GM19324 (cell line): ENCODE data around the gene LYST.

Experiments
- ATAC-seq: cut with Tn5 transposase; IDR thresholded peaks from one replicate; pipeline ENCODE4 v1.9.1; 2021; ENCODE audit warnings: mild to moderate bottlenecking, moderate library complexity; ENCODE audit not compliant: unreplicated experiment, low FRiP score

LYST gene

GRCh38 chr1:235885655-235886262, 19.1 kb upstream of the LYST start:
- ATAC-seq = no peak

GRCh38 chr1:235883261-235883927, 16.7 kb upstream of the LYST start:
- no peak for ATAC-seq

- no peak for ATAC-seq
These were observed 16.1 kb upstream of the LYST start for GRCh38 chr1:235882816-235883215.

DNA sequence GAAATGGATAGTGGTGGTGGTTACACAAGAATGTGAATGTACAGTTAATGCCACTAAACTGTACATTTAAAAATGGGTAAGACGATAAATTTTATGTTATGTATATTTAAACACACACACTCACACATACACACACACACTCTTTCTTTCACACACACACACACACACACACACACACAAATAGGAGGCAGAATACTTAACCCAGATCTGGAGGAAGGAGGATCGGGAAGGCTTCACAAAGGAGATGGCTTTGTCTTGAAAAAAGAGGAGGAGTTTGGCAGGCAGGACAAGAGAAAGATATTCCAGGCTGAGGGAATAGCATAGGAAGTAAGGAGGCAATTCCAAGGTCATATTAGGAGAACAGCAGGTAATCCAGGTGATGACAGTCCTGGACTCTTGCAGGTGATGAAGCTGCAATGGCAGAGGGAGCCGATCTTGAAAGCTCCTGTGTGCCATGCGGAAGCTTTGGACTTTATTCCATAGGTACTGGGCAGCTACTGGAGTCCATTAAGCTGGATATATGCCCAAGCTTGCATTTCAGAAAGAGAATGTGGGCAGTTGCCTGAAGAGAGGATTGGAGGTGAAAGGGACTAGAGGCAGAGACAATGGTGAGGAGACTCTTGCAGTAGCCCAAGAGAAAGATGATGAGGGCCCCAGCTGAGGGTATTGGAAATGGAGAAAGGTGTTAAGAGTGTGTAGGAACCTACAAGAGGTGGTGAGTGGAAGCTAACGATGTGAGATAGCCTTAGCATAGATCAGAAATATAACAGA, 15.4 kb upstream of the LYST start:
- no peak for ATAC-seq

GRCh38 chr1:235878082-235878811, 11.5 kb upstream of the LYST start:
- ATAC-seq = no peak

GRCh38 chr1:235876402-235876841, 9.7 kb upstream of the LYST start:
- no peak for ATAC-seq

DNA sequence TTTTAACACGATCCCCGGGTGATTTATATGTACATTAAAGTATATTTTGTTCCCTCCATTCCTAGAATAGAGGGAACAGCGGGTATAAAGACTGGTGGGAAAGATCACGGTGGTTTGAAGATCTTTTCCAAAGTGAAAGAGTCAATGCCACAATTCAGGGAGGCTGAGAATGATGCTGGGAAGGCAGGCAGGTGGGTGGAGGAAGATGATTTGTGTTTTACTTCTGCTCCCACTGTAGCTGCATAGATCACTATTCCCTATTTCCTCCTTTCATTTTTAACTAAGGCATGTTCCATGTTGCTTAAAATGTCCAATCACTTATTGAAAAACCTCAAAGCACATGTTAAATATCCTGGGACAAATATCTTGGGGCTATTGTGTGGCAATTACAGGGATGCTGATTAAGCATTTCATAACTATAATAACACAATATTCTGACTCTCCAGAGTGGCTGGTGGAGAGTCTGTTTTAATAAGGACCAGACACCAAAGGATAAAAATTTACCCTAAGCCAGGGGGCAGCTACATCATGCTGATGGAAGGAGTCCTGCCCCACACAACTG, 8.4 kb upstream of the LYST start:
- no peak for ATAC-seq

GRCh38 chr1:235874261-235874660, 7.6 kb upstream of the LYST start:
- no peak for ATAC-seq

GRCh38 chr1:235873571-235873970, 6.9 kb upstream of the LYST start:
- no peak for ATAC-seq

DNA sequence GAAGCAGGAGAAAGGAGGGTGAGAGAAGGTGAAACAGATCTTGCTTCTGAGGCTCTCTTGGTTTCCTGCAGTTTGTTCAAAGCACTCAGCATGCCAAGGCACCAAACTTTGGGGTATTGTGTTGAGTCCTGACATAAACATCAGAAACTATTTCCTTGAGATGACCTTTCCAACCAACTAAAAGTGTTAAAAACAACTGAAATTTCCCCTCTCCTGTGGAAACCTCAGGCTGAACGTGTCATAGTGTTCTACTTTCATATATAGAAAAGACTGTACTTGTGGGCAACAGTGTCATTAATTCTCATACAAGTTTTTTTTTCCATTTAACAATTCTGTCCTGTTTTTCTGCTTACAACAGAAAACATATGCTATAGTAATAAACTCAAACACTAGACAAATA, 6.3 kb upstream of the LYST start:
- ATAC-seq = no peak

DNA sequence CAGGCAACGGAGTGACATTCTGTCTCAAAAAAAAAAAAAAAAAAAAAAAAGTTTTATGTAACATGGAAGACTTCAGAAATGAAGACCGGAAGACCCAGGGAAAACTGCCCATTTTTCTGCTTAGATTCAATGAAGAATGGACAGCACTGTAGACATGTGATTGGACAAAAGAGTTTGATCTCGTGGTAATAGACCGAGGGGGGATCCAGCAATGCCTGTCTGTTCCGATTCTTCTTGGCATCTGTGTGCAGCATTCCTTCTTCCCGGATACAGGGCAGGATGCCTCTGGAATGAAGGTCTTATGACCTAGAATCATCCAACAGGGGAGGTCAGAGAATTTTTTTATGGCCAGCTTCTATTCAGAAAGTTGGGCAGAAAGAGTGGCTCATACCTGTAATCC, 5.6 kb upstream of the LYST start:
- ATAC-seq = no peak

- no peak for ATAC-seq
These were observed 1.3 kb upstream of the LYST start for GRCh38 chr1:235867903-235868469.

DNA sequence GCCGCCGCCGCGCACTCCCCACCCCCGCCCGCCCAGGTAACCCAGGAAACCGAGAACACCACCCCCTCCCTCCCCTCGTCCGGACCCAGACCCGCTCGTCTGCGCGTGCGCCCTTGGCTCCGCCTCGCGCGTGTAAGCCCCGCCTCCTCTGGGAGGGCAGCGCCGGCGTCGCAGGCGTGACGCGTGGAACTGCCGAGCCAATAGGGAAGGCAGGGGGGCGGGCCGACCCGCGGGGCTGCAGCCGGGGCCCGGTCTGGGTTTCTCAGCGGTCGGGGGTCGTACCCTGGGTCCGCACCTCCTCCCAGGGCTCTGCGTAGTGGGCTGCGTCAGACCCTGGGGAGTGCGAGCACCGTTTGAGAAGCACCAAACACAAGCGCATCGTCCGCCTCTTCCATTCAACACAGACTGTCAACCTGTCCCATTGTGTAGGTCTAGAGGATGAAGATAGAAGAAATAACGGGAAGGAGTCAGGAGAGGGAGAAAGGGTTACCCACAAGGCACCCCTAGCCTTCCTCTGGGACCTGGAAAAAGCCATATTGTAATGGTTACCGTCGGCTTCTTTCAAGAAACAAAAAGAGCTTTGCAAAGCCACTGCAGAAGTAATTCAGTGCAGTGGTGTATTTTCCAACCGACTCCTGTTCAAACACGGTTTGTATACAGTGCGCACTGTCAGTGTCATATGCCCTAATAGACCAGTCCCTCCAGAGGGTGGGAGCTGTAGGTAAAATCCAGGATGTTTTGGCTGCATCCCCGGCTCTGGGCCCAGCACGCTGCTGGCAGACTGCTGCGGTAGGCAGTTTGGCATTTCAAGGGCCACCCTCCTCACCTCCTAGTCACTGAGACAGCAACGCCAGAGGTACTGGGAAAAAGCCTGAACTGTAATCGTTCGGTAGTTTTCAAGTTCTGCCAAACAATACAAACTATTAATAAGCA, 473 bp upstream of the LYST start:
- peak; percentile 89 for ATAC-seq

DNA sequence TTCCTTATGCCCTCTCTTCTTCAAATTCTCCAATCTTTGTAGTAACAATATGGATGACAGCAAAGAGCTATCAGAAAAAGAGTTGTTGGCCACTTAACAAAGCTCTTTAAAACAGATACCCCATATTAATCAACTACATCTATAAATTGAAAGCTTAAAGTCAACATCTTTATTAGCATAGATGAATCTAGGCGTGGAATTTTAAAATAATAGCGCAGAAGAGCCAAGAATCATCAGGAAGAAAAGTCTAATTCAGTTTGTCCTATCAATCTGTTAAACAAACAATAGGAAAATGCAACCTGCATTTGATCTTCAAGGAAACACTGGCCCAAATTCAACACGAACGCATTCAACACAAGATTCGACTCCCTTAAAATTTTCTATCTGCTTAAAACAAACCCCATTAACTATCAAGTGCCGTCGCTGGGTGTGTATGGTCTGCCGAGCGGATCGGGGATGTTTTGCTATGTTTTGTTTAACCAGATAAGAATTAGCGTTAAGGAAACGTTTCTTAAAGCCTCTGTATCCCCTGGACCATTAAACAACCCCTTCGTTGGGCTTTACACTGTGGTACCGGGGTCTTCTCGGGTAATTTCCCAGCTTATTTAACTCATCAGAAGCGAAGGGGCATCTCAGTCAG, 1.0 kb downstream of the LYST start:
- ATAC-seq = no peak

DNA sequence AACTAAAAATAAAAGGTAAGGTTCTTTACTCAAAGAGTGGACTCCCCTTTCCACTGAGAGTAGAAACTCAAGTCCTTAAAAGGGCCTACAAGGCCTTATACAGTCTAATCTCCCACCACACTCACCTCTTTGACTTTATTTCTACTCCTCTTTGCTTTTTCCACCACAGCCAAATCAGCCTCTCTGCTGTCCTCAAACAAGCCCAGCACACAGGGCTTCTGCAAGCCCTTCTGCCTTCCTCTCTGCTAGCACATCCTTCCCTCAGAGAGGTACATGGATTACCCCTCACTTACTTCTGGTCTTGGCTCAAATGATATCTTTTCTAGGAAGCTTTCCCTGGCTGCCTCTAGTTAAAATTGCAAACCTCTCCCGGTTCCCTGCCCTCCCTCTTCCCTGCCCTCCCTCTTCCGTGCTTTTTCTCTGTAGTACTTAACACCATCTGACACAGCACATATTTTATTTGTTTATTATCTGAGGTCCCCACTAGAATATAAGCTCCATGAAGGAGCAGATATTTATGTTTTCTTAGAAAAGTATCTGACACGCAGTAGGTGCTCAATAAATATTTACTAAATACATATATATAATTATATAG, 1.7 kb downstream of the LYST start:
- no peak for ATAC-seq

- ATAC-seq = no peak
These were observed 2.2 kb downstream of the LYST start for GRCh38 chr1:235864469-235864868.

GRCh38 chr1:235863699-235864093, 3.0 kb downstream of the LYST start:
- ATAC-seq = no peak

- no peak for ATAC-seq
These were observed 4.8 kb downstream of the LYST start for GRCh38 chr1:235861857-235862256.
